Measurements from ENCODE around the gene CELF4. TPM values are rescaled to one million over a fixed set of nuclear protein-coding genes. Genes with fewer than 3 reads are reported as not detected.

CELF4 gene
- total and polyA plus RNA-seq, 5 donors from 2014 or later: 0.08 to 0.30 (median 0.08) TPM; not detected in 2

DNA sequence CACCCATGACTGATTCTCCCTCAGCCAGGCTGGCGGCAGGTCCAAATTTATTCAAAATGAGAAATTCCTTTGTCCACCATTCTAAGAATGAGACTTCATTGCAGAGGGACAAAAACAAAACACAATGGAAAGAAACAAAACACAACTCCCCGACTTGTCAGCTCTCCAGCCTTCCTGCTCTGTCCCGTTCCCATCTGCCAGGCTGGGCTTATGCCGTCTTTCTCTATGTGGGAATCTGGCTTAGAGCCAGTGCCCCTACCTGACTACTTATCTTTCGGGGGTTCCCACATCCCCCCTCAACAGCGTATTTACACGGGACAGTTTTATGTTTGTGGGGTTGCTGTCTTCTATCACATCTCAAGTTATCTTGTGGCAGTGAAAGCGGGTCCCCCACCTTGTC, 13.8 kb downstream of the CELF4 start:
- ATAC-seq (ENCODE audit: low read depth in 2 of 2): no peak
- Histone ChIP-seq H3K4me3 (ENCODE audit: low read depth, low read length) (no peak overlapping the region), H3K4me1 (ENCODE audit: control insufficient read depth, insufficient read depth, low read length, poor library complexity, severe bottlenecking) (no peaks in the 10 kb centered on the region), H3K9me3 (ENCODE audit: control insufficient read depth in 2 of 2, low read length in 2 of 2) (no peaks in the 10 kb centered on the region), H3K36me3 (ENCODE audit: control insufficient read depth, insufficient read depth, low read length) (no peaks in the 10 kb centered on the region), H3K27ac (ENCODE audit: insufficient read depth, low read length, poor library complexity, severe bottlenecking) (no peak overlapping the region), H3K27me3 (ENCODE audit: control insufficient read depth, insufficient read depth, low read length) (no peaks in the 10 kb centered on the region)
- Mint-ChIP-seq H3K27me3 (no peaks in the 10 kb centered on the region), H3K4me1 (no peaks in the 10 kb centered on the region), H3K27ac (no peak overlapping the region), H3K9me3 (peaks cover 0 to 2% (median 0%) of the 10 kb centered on the region in 7 donors), H3K36me3 (no peaks in the 10 kb centered on the region), H3K4me3 (no peak overlapping the region)
- DNase-seq: no peak

- Histone ChIP-seq H3K4me1 (ENCODE audit: control insufficient read depth, insufficient read depth, low read length, poor library complexity, severe bottlenecking) (no peaks in the 10 kb centered on the region), H3K4me3 (ENCODE audit: low read depth, low read length) (no peak overlapping the region), H3K36me3 (ENCODE audit: control insufficient read depth, insufficient read depth, low read length) (no peaks in the 10 kb centered on the region), H3K27me3 (ENCODE audit: control insufficient read depth, insufficient read depth, low read length) (no peaks in the 10 kb centered on the region), H3K27ac (ENCODE audit: insufficient read depth, low read length, poor library complexity, severe bottlenecking) (no peak overlapping the region), H3K9me3 (ENCODE audit: control insufficient read depth in 2 of 2, low read length in 2 of 2) (no peaks in the 10 kb centered on the region)
- Mint-ChIP-seq H3K27me3 (no peaks in the 10 kb centered on the region), H3K4me3 (no peak overlapping the region), H3K36me3 (no peaks in the 10 kb centered on the region), H3K9me3 (peaks cover 0 to 2% (median 0%) of the 10 kb centered on the region in 7 donors), H3K27ac (no peak overlapping the region), H3K4me1 (no peaks in the 10 kb centered on the region)
- no peak for DNase-seq
- ATAC-seq (ENCODE audit: low read depth in 2 of 2): no peak
Observed at GRCh38 chr18:37551249-37551648, 14.3 kb downstream of the CELF4 start.

DNA sequence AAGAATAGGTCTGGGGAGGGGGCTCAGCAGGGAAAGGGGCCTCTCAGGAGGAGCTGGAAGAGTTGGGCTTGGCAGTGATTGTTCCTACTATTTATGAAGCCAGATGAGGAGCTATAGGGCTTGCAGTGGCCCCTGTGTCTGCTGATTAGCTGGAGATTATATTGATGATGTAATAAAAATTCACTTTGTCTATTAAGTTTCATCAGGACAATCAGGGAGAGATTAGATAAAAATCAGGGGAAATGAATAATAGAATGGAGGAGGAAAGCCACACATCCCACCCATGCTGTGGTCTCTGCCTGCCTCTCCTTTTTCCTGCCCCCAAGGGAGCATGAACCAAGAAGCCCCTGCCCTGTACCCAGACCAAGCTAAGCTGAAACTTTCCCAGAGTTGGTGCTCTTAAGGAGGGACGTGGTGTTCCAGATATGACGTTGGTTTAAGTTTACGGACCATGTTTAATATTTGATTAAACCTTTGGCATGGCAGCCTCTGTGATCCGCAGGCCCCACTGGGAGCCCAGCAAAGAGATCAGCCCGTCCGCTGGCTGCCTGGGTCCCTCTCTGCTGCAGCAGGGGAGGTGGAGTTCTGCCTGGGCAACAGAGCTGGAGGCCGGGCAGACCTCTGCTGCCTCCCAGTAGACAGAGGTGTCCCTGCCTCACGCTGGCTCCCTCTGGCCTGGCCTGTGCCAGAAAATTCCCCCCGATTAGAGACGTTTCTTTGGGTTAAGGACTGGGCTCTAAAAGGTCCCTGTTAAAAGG, 15.3 kb downstream of the CELF4 start:
- Histone ChIP-seq H3K9me3 (ENCODE audit: control insufficient read depth in 2 of 2, low read length in 2 of 2) (no peaks in the 10 kb centered on the region), H3K4me3 (ENCODE audit: low read depth, low read length) (no peak overlapping the region), H3K36me3 (ENCODE audit: control insufficient read depth, insufficient read depth, low read length) (no peaks in the 10 kb centered on the region), H3K27me3 (ENCODE audit: control insufficient read depth, insufficient read depth, low read length) (no peaks in the 10 kb centered on the region), H3K27ac (ENCODE audit: insufficient read depth, low read length, poor library complexity, severe bottlenecking) (no peak overlapping the region), H3K4me1 (ENCODE audit: control insufficient read depth, insufficient read depth, low read length, poor library complexity, severe bottlenecking) (no peaks in the 10 kb centered on the region)
- no peak for DNase-seq
- Mint-ChIP-seq H3K27me3 (no peaks in the 10 kb centered on the region), H3K36me3 (no peaks in the 10 kb centered on the region), H3K9me3 (peaks cover 0 to 2% (median 0%) of the 10 kb centered on the region in 7 donors), H3K4me3 (peak overlapping the region in 1 of 4 donors; percentile 44), H3K27ac (no peak overlapping the region), H3K4me1 (no peaks in the 10 kb centered on the region)
- ATAC-seq (ENCODE audit: low read depth in 2 of 2): no peak

DNA sequence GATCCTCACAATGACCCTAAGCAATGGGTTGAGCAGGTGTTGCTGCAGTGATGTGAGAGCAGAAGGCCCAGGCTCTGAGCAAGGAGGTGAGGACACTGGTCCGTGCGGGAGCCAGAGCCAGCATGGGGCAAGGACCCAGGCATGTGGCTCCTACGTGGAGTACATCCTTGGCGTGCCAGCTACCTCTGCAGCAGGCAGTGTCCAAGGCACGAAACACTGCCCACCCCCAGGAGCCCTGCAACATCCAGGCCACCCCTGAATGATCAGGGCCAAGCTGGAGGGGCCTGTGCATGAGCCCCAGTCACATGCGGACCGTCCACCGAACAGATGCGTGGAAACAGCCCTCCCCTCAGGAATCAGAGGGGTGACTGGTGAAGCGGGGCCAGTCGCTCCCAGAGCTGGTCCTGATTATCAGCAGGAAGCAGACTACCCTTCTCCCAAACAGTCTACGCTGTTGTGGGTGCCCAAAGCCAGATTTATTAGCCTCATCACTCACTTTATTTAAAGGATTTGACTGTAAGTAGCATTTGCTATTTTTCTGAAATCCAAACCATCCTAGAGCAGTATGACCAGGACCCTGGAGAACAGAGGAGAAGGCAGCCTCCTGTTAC, 16.8 kb downstream of the CELF4 start:
- DNase-seq (no peak), ATAC-seq (ENCODE audit: low read depth in 2 of 2) (no peak)
- H3K4me3 ChIP-seq (ENCODE audit: low read depth, low read length): no peak overlapping the region
- H3K27me3 ChIP-seq (ENCODE audit: control insufficient read depth, insufficient read depth, low read length): no peaks in the 10 kb centered on the region
- H3K9me3 ChIP-seq (ENCODE audit: control insufficient read depth in 2 of 2, low read length in 2 of 2): no peaks in the 10 kb centered on the region
- no peak overlapping the region for H3K4me3 Mint-ChIP-seq
- no peaks in the 10 kb centered on the region for H3K36me3 Mint-ChIP-seq
- no peaks in the 10 kb centered on the region for H3K27me3 Mint-ChIP-seq
- H3K27ac ChIP-seq (ENCODE audit: insufficient read depth, low read length, poor library complexity, severe bottlenecking): no peak overlapping the region
- no peak overlapping the region for H3K27ac Mint-ChIP-seq
- peaks cover 0 to 2% (median 0%) of the 10 kb centered on the region in 7 donors for H3K9me3 Mint-ChIP-seq
- H3K4me1 Mint-ChIP-seq: no peaks in the 10 kb centered on the region
- no peaks in the 10 kb centered on the region for H3K4me1 ChIP-seq (ENCODE audit: control insufficient read depth, insufficient read depth, low read length, poor library complexity, severe bottlenecking)
- no peaks in the 10 kb centered on the region for H3K36me3 ChIP-seq (ENCODE audit: control insufficient read depth, insufficient read depth, low read length)

DNA sequence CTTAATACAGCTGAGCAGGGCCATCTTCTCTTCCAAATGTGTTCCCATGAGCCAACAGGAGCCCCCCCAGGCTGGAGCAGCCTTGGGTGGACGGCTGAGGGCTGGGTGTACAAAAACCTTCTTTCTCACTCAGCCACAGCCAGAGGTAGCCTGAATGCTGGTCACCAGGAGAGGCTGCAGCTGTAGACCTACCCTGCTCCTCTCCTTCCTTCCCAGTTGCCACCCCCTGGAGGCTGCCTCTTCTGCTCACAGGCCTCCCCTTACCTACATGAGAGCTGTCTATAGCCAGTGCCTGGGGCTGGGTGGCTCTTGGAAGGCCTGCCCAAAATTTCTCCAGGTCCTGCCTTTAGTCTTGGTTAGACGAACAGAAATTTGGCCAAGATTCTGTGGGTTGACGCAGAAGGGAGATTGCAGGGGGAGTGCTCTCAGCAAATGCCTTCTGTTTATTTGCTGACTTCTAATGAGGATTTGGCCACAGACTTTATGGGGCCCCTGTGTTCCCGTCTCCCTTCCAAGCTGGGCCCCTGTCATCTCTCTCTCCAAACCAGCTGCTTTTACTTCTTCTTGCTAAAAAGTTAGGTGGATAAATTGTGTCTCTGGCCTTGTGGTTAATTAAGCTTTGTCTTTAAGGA, 18.3 kb downstream of the CELF4 start:
- Histone ChIP-seq H3K27me3 (ENCODE audit: control insufficient read depth, insufficient read depth, low read length) (no peaks in the 10 kb centered on the region), H3K4me3 (ENCODE audit: low read depth, low read length) (no peak overlapping the region), H3K36me3 (ENCODE audit: control insufficient read depth, insufficient read depth, low read length) (no peaks in the 10 kb centered on the region), H3K4me1 (ENCODE audit: control insufficient read depth, insufficient read depth, low read length, poor library complexity, severe bottlenecking) (no peaks in the 10 kb centered on the region), H3K27ac (ENCODE audit: insufficient read depth, low read length, poor library complexity, severe bottlenecking) (no peak overlapping the region), H3K9me3 (ENCODE audit: control insufficient read depth in 2 of 2, low read length in 2 of 2) (no peaks in the 10 kb centered on the region)
- no peak for ATAC-seq (ENCODE audit: low read depth in 2 of 2)
- no peak overlapping the region for H3K27ac Mint-ChIP-seq
- no peak overlapping the region for H3K4me3 Mint-ChIP-seq
- H3K27me3 Mint-ChIP-seq: no peaks in the 10 kb centered on the region
- H3K36me3 Mint-ChIP-seq: no peaks in the 10 kb centered on the region
- no peak for DNase-seq
- peaks cover 0 to 5% (median 0%) of the 10 kb centered on the region in 7 donors for H3K9me3 Mint-ChIP-seq
- H3K4me1 Mint-ChIP-seq: no peaks in the 10 kb centered on the region

DNA sequence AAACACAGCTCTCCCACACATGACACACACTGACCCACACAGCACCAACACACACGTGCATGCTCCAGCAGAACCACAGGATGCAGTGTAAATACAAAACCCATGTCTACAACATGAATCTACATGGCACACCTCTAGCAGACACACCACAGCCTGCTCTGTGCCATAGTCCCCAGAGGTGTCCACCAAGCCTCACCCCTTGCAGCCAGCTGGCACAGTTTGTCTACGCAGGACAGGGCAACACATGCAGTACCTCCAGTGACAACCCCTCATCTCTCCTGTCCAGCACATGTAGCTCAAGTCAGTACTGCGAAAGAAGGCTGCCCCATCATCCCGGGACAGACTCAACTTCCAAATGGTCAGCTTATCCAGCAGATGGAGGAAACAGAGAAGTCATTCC, 18.9 kb downstream of the CELF4 start:
- Histone ChIP-seq H3K9me3 (ENCODE audit: control insufficient read depth in 2 of 2, low read length in 2 of 2) (no peaks in the 10 kb centered on the region), H3K36me3 (ENCODE audit: control insufficient read depth, insufficient read depth, low read length) (no peaks in the 10 kb centered on the region), H3K4me1 (ENCODE audit: control insufficient read depth, insufficient read depth, low read length, poor library complexity, severe bottlenecking) (no peaks in the 10 kb centered on the region), H3K4me3 (ENCODE audit: low read depth, low read length) (no peak overlapping the region), H3K27ac (ENCODE audit: insufficient read depth, low read length, poor library complexity, severe bottlenecking) (no peak overlapping the region), H3K27me3 (ENCODE audit: control insufficient read depth, insufficient read depth, low read length) (no peaks in the 10 kb centered on the region)
- Mint-ChIP-seq H3K4me3 (no peak overlapping the region), H3K27ac (no peak overlapping the region), H3K9me3 (peaks cover 0 to 5% (median 0%) of the 10 kb centered on the region in 7 donors), H3K27me3 (no peaks in the 10 kb centered on the region), H3K4me1 (no peaks in the 10 kb centered on the region), H3K36me3 (no peaks in the 10 kb centered on the region)
- no peak for DNase-seq
- ATAC-seq (ENCODE audit: low read depth in 2 of 2): peak in 1 of 2 donors; percentile 33

DNA sequence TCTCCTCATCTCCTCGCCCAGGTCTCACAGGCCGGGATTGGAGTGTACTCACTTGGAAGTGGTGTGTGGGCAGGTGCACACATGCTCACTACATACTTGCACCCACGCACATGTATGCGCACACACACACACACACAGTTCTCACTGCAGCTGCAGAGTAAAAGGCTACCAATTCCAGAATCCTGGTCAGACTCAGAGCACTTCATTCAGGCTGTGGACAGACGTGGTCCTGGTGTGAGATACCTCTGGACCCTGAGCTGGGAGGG, 19.4 kb downstream of the CELF4 start:
- Histone ChIP-seq H3K36me3 (ENCODE audit: control insufficient read depth, insufficient read depth, low read length) (no peaks in the 10 kb centered on the region), H3K9me3 (ENCODE audit: control insufficient read depth in 2 of 2, low read length in 2 of 2) (no peaks in the 10 kb centered on the region), H3K27me3 (ENCODE audit: control insufficient read depth, insufficient read depth, low read length) (no peaks in the 10 kb centered on the region), H3K27ac (ENCODE audit: insufficient read depth, low read length, poor library complexity, severe bottlenecking) (no peak overlapping the region), H3K4me3 (ENCODE audit: low read depth, low read length) (no peak overlapping the region), H3K4me1 (ENCODE audit: control insufficient read depth, insufficient read depth, low read length, poor library complexity, severe bottlenecking) (no peaks in the 10 kb centered on the region)
- H3K4me1 Mint-ChIP-seq: no peaks in the 10 kb centered on the region
- ATAC-seq (ENCODE audit: low read depth in 2 of 2) (no peak), DNase-seq (no peak)
- no peak overlapping the region for H3K27ac Mint-ChIP-seq
- H3K4me3 Mint-ChIP-seq: no peak overlapping the region
- H3K9me3 Mint-ChIP-seq: peaks cover 0 to 5% (median 0%) of the 10 kb centered on the region in 7 donors
- H3K36me3 Mint-ChIP-seq: no peaks in the 10 kb centered on the region
- no peaks in the 10 kb centered on the region for H3K27me3 Mint-ChIP-seq
